Measurements from ENCODE around the gene SLC8A1.

SLC8A1 gene

GRCh38 chr2:40254611-40255010 is 197.3 kb downstream of the SLC8A1 start:
- TF ChIP-seq CTCF (IDR thresholded peaks at IDR 0.05; ENCODE audit: low read depth, low read length), result no peak
- no peaks in the 10 kb centered on the region for H3K27me3 ChIP-seq (ENCODE audit: insufficient read depth, low read depth, severe bottlenecking)
- H3K27ac ChIP-seq, result no peak overlapping the region
- no peaks in the 10 kb centered on the region for H3K36me3 ChIP-seq
- H3K4me3 ChIP-seq (ENCODE audit: low read depth, low read length), result no peak overlapping the region
- DNase-seq, result no peak
- H3K9me3 ChIP-seq (ENCODE audit: severe bottlenecking), result no peaks in the 10 kb centered on the region

- Histone ChIP-seq H3K4me3 (ENCODE audit: low read depth, low read length) (no peak overlapping the region), H3K27me3 (ENCODE audit: insufficient read depth, low read depth, severe bottlenecking) (no peaks in the 10 kb centered on the region), H3K9me3 (ENCODE audit: severe bottlenecking) (no peaks in the 10 kb centered on the region), H3K36me3 (no peaks in the 10 kb centered on the region), H3K27ac (no peak overlapping the region)
- no peak for DNase-seq
- TF ChIP-seq CTCF (IDR thresholded peaks at IDR 0.05; ENCODE audit: low read depth, low read length), result no peak
Measured at GRCh38 chr2:40251137-40251536, 200.8 kb downstream of the SLC8A1 start.

GRCh38 chr2:40249577-40249976 is 202.3 kb downstream of the SLC8A1 start:
- Histone ChIP-seq H3K36me3 (no peaks in the 10 kb centered on the region), H3K9me3 (ENCODE audit: severe bottlenecking) (no peaks in the 10 kb centered on the region), H3K27ac (no peak overlapping the region), H3K27me3 (ENCODE audit: insufficient read depth, low read depth, severe bottlenecking) (no peaks in the 10 kb centered on the region), H3K4me3 (ENCODE audit: low read depth, low read length) (no peak overlapping the region)
- TF ChIP-seq CTCF (IDR thresholded peaks at IDR 0.05; ENCODE audit: low read depth, low read length), result no peak
- DNase-seq, result no peak

GRCh38 chr2:40248294-40248693 is 203.6 kb downstream of the SLC8A1 start:
- Histone ChIP-seq H3K36me3 (no peaks in the 10 kb centered on the region), H3K27me3 (ENCODE audit: insufficient read depth, low read depth, severe bottlenecking) (no peaks in the 10 kb centered on the region), H3K27ac (no peak overlapping the region), H3K4me3 (ENCODE audit: low read depth, low read length) (no peak overlapping the region), H3K9me3 (ENCODE audit: severe bottlenecking) (no peaks in the 10 kb centered on the region)
- TF ChIP-seq CTCF (IDR thresholded peaks at IDR 0.05; ENCODE audit: low read depth, low read length), result no peak
- no peak for DNase-seq

GRCh38 chr2:40244675-40245074 is 207.2 kb downstream of the SLC8A1 start:
- H3K9me3 ChIP-seq (ENCODE audit: severe bottlenecking), result peaks cover 3% of the 10 kb centered on the region
- no peaks in the 10 kb centered on the region for H3K27me3 ChIP-seq (ENCODE audit: insufficient read depth, low read depth, severe bottlenecking)
- H3K36me3 ChIP-seq, result no peaks in the 10 kb centered on the region
- TF ChIP-seq CTCF (IDR thresholded peaks at IDR 0.05; ENCODE audit: low read depth, low read length), result peak; percentile 81
- no peak overlapping the region for H3K4me3 ChIP-seq (ENCODE audit: low read depth, low read length)
- no peak overlapping the region for H3K27ac ChIP-seq
- DNase-seq, result peak; percentile 82

GRCh38 chr2:40244251-40244650 is 207.6 kb downstream of the SLC8A1 start:
- DNase-seq, result no peak
- no peak overlapping the region for H3K27ac ChIP-seq
- TF ChIP-seq CTCF (IDR thresholded peaks at IDR 0.05; ENCODE audit: low read depth, low read length), result no peak
- no peaks in the 10 kb centered on the region for H3K27me3 ChIP-seq (ENCODE audit: insufficient read depth, low read depth, severe bottlenecking)
- H3K9me3 ChIP-seq (ENCODE audit: severe bottlenecking), result peaks cover 3% of the 10 kb centered on the region
- no peaks in the 10 kb centered on the region for H3K36me3 ChIP-seq
- H3K4me3 ChIP-seq (ENCODE audit: low read depth, low read length), result no peak overlapping the region
